CD4-positive, alpha-beta T cell (primary cell): ENCODE measurements around the gene MACROD2. TPM values are rescaled to one million over a fixed set of nuclear protein-coding genes. Genes with fewer than 3 reads are reported as not detected.

Source experiments
- ATAC-seq: fragments of 200-7000 bp; cut with Tn5 transposase; one replicate; pipeline ENCODE4 v1.10.0; 2022; ENCODE audit warnings: mild to moderate bottlenecking; ENCODE audit not compliant: poor library complexity
- CTCF ChIA-PET: fragments of 350-600 bp; sonication (Branson Sonifier 250); formaldehyde crosslinking; loops from one replicate; lab custom pipeline; 2021; ENCODE audit warnings: antibody characterized with exemption, inconsistent platforms; lab: Charles Lee
- POLR2A ChIA-PET: fragments of 350-600 bp; sonication (Branson Sonifier 250); formaldehyde crosslinking; loops from one replicate; lab custom pipeline; 2021; ENCODE audit warnings: antibody characterized with exemption, inconsistent platforms; lab: Charles Lee
- DNase-seq, 14 experiments: peaks; one replicate each; pipeline ENCODE4 v3.0.0-alpha.2; 2013 to 2020; ENCODE audit warnings: mixed read lengths in 2 of 14
- H3K27ac ChIP-seq, 2 donors: one replicate each; pipeline versions ENCODE4 v1.5.1 to v1.7.0; 2013; ENCODE audit warnings: low read length in 2 of 2, low read depth in 1 of 2, mild to moderate bottlenecking in 1 of 2
- H3K27me3 ChIP-seq, 2 experiments: 1 replicate in 1 of 2; 2 replicates in 1 of 2; pipeline versions ENCODE4 v1.6.1 to v1.7.0; 2013; ENCODE audit warnings: low read length in 2 of 2, control low read depth in 1 of 2, mild to moderate bottlenecking in 1 of 2, moderate library complexity in 1 of 2; ENCODE audit not compliant: insufficient read depth in 2 of 2, control insufficient read depth in 1 of 2
- H3K36me3 ChIP-seq: one replicate; pipeline ENCODE4 v1.6.1; 2013; ENCODE audit warnings: low read length, control low read depth; ENCODE audit not compliant: insufficient read depth
- H3K4me1 ChIP-seq: one replicate; pipeline ENCODE4 v1.6.1; 2013; ENCODE audit warnings: low read length, control low read depth; ENCODE audit not compliant: insufficient read depth
- H3K4me3 ChIP-seq: one replicate; pipeline ENCODE4 v1.5.1; 2013; ENCODE audit warnings: mild to moderate bottlenecking, low read length, moderate library complexity
- H3K9me3 ChIP-seq, 2 experiments: 1 replicate in 1 of 2; 2 replicates in 1 of 2; pipeline versions ENCODE4 v1.6.1 to v1.7.0; 2013; ENCODE audit warnings: low read length in 2 of 2, mild to moderate bottlenecking in 2 of 2, control low read depth in 1 of 2, moderate library complexity in 1 of 2; ENCODE audit not compliant: control insufficient read depth in 1 of 2, insufficient read depth in 1 of 2
- H3K27ac Mint-ChIP-seq: one replicate; pipeline ENCODE4 v1.8.0; 2020; ENCODE audit warnings: mixed read lengths
- H3K27me3 Mint-ChIP-seq: one replicate; pipeline ENCODE4 v1.8.0; 2021; ENCODE audit warnings: mixed read lengths
- H3K36me3 Mint-ChIP-seq: one replicate; pipeline ENCODE4 v1.8.0; 2021; ENCODE audit warnings: low read depth, mixed read lengths
- H3K4me1 Mint-ChIP-seq: one replicate; pipeline ENCODE4 v1.8.0; 2021; ENCODE audit warnings: low read depth, mixed read lengths
- H3K4me3 Mint-ChIP-seq: one replicate; pipeline ENCODE4 v1.8.0; 2020; ENCODE audit warnings: mild to moderate bottlenecking, mixed read lengths
- H3K9me3 Mint-ChIP-seq: one replicate; pipeline ENCODE4 v1.8.0; 2020; ENCODE audit warnings: mixed read lengths
- intact Hi-C, 2 experiments: fragments of 100-400 bp; cut with DNase I in 1 of 2; cut with micrococcal nuclease in 1 of 2; formaldehyde crosslinking; loops; one replicate each; pipeline versions ENCODE4 v1.15.1 to v1.9.0; 2023 to 2025; cut with DNase I, micrococcal nuclease
- total RNA-seq, 174 experiments: library from RNA in 2 of 174; stranded (reverse) in 2 of 174; gene quantifications; one replicate each; pipeline ENCODE4 v1.2.3 and lab custom pipeline; 2021 to 2026
- TF ChIP-seq, protein P1 (sequence below): fragments of 200-600 bp; IDR thresholded peaks from one replicate; pipeline ENCODE4 v1.8.0; 2022; ENCODE audit warnings: antibody characterized with exemption, mild to moderate bottlenecking

MACROD2 gene
- total RNA-seq, 2 experiments from 2014 or later, result not detected

DNA sequence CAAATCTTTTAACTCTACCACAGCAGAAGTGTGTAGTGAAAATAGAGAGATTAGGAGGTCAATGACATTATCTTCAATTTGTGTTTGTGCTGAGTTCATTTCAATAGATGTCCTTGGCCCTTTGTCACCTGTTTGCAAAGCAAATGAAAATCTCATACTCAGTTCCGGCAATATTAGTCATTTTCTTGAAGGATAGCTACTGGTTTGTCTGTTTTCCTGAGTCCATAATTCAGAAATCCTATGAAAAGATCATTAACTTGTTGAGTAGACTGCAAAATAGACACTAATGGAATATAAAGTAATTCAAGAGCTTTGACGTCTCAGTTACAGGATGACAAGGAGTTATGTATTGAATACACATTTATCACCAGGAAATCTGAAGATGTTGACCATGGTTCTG, 1163.2 kb downstream of the MACROD2 start:
- Histone ChIP-seq H3K36me3 (no peaks in the 10 kb centered on the region), H3K4me3 (no peak overlapping the region), H3K4me1 (no peaks in the 10 kb centered on the region), H3K27me3 (no peaks in the 10 kb centered on the region), H3K27ac (no peak overlapping the region), H3K9me3 (no peaks in the 10 kb centered on the region)
- H3K4me1 Mint-ChIP-seq, result peaks cover 10% of the 10 kb centered on the region
- intact Hi-C loops, result no loop called here
- no peaks in the 10 kb centered on the region for H3K36me3 Mint-ChIP-seq
- H3K9me3 Mint-ChIP-seq, result no peaks in the 10 kb centered on the region
- ChIA-PET POLR2A (no interaction called here), CTCF (no interaction called here)
- TF ChIP-seq, protein P1, sequence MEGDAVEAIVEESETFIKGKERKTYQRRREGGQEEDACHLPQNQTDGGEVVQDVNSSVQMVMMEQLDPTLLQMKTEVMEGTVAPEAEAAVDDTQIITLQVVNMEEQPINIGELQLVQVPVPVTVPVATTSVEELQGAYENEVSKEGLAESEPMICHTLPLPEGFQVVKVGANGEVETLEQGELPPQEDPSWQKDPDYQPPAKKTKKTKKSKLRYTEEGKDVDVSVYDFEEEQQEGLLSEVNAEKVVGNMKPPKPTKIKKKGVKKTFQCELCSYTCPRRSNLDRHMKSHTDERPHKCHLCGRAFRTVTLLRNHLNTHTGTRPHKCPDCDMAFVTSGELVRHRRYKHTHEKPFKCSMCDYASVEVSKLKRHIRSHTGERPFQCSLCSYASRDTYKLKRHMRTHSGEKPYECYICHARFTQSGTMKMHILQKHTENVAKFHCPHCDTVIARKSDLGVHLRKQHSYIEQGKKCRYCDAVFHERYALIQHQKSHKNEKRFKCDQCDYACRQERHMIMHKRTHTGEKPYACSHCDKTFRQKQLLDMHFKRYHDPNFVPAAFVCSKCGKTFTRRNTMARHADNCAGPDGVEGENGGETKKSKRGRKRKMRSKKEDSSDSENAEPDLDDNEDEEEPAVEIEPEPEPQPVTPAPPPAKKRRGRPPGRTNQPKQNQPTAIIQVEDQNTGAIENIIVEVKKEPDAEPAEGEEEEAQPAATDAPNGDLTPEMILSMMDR, result no peak
- H3K4me3 Mint-ChIP-seq, result no peak overlapping the region
- no peak overlapping the region for H3K27ac Mint-ChIP-seq
- H3K27me3 Mint-ChIP-seq, result no peaks in the 10 kb centered on the region
- ATAC-seq (no peak), DNase-seq (no peak)

GRCh38 chr20:15162079-15162647, 1166.8 kb downstream of the MACROD2 start:
- peak in 1 of 14 experiments; percentile 22 for DNase-seq
- POLR2A ChIA-PET, result no interaction called here
- H3K36me3 ChIP-seq, result no peaks in the 10 kb centered on the region
- no peaks in the 10 kb centered on the region for H3K27me3 ChIP-seq
- TF ChIP-seq, protein P1, result no peak
- no peak for ATAC-seq
- CTCF ChIA-PET, result no interaction called here
- H3K27ac ChIP-seq, result no peak overlapping the region
- no peaks in the 10 kb centered on the region for H3K27me3 Mint-ChIP-seq
- H3K4me3 Mint-ChIP-seq, result peak overlapping the region; percentile 16
- no peaks in the 10 kb centered on the region for H3K9me3 ChIP-seq
- no peaks in the 10 kb centered on the region for H3K36me3 Mint-ChIP-seq
- H3K4me1 ChIP-seq, result no peaks in the 10 kb centered on the region
- peaks cover 10% of the 10 kb centered on the region for H3K4me1 Mint-ChIP-seq
- no peak overlapping the region for H3K4me3 ChIP-seq
- no peak overlapping the region for H3K27ac Mint-ChIP-seq
- H3K9me3 Mint-ChIP-seq, result no peaks in the 10 kb centered on the region
- intact Hi-C loops, result no loop called here

DNA sequence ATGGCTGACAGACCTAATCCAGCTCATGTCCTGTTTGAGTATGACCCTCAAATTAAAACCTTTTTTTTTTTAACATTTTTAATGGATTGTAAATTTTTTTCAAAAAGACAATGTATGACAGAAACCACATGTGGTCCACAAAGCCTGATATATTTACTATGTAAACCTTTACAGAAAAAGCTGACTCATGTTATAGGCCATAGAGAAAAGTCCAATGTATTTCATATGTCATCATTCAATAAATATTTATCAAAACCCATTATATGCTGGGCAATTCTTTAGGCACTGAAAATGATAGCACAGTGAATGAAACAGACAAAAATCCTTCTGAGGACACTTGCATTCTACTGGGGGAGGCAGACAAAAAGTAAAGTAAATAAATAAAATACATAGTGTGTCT, 1168.3 kb downstream of the MACROD2 start:
- ChIA-PET CTCF (no interaction called here), POLR2A (no interaction called here)
- TF ChIP-seq, protein P1, result no peak
- H3K4me3 Mint-ChIP-seq, result no peak overlapping the region
- H3K27me3 Mint-ChIP-seq, result no peaks in the 10 kb centered on the region
- no peaks in the 10 kb centered on the region for H3K36me3 Mint-ChIP-seq
- intact Hi-C loops, result no loop called here
- Histone ChIP-seq H3K9me3 (no peaks in the 10 kb centered on the region), H3K27me3 (no peaks in the 10 kb centered on the region), H3K36me3 (no peaks in the 10 kb centered on the region), H3K27ac (no peak overlapping the region), H3K4me3 (no peak overlapping the region), H3K4me1 (no peaks in the 10 kb centered on the region)
- no peak overlapping the region for H3K27ac Mint-ChIP-seq
- DNase-seq, result no peak
- H3K4me1 Mint-ChIP-seq, result peaks cover 10% of the 10 kb centered on the region
- ATAC-seq, result no peak
- H3K9me3 Mint-ChIP-seq, result no peaks in the 10 kb centered on the region
